WTC11 (cell line): Measurements from ENCODE around the gene PLCG2.

Experiments
- CTCF ChIP-seq: fragments of 200-600 bp; IDR thresholded peaks from 2 replicates; pipeline ENCODE4 v1.8.0; 2022; ENCODE audit warnings: antibody characterized with exemption
- TCF7 ChIP-seq: sonication (generic); formaldehyde crosslinking; IDR thresholded peaks from 2 replicates; pipeline ENCODE4 v1.8.0; 2022; ENCODE audit warnings: mild to moderate bottlenecking, low read depth, missing genetic modification reagents, moderate library complexity
- ZNF425 ChIP-seq: fragments of 250-450 bp; sonication (Bioruptor Pico); conservative IDR thresholded peaks from 2 replicates; pipeline ENCODE4 v1.9.0; 2021; ENCODE audit warnings: mild to moderate bottlenecking

GRCh38 chr16:81810894-81811538 is 31.9 kb downstream of the PLCG2 start:
- TF ChIP-seq ZNF425 (CRISPR knock-in tag), result no peak
- TF ChIP-seq CTCF, result no peak
- no peak for TF ChIP-seq TCF7
